Effector CD8-positive, alpha-beta T cell (primary cell): ENCODE measurements around the gene N4BP2L2.

Experiments
- DNase-seq: peaks from one replicate; lab custom pipeline; 2025; lab: John Stamatoyannopoulos, UW

N4BP2L2 gene

DNA sequence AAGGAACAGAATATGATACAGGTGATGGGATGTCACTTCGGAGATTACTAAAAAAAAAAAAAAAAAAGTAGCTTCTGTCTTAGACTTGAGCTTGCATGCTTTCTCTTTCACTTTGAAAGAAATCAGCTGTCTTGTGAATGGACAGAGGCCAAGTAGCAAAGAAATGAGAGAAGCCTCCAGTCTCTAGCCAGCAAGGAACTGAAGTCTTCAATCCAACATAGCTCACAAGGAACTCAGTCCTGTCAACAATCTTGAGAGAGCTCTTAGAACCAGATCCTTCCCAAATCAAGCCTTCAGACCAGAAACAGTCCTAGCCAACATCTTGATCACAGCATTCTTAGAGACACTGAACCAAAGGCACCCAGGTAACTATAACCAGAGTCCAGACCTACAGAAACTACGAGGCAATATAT, 7.7 kb downstream of the N4BP2L2 start:
- DNase-seq = no peak

DNA sequence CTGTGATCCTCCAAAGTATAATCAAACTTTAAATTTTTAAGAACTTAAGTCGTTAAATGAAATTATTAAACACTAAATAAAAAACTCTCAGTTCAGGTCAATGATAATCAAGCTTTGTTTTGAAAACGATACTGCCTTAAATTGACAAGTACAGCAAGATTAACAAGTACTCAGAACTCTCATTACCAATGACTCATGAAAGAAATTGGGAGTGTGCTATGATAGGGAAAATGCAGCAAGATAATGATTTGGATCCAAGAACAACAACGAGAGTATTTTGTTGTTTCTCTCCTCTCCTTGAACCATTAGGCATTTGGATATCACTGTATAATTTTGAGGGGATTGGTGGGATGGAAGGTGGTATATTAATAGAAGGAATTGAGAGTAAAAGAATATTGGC, 10.2 kb downstream of the N4BP2L2 start:
- no peak for DNase-seq

DNA sequence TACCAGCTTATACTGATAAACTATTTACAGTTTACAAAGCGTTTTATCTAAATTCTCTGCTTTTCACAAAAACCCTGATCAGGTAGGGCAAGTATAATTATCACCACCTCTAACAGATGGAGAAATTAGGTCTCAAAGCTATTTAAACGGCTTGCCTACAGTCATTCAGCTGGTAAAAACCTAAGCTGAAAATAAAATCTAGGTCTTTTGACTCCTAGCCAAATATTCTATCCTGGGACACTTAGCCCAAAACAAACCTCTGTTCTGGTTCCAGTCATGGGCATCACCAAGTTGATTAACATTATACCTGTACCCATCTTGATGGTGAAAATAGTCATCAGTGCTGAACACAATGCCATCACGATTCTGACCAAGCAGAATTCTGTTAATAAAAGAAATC, 11.4 kb downstream of the N4BP2L2 start:
- DNase-seq = no peak

DNA sequence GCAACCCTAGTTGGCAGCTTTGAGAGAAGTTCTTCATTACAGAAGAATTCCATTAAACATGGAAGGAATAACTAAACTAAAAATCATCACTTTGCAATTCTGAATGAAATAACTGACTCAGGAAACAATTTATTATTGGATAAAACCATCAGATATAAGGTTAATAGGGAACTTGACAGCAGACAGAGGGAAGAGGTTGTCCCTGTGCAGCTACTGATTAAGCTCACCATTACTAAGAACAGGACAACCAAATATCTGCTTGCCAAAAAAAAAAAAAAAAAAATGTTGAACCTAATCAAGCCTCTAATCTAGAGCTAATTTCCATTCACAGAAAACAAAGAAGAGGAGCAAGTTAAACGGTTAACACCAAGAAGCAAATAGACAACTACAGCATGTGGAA, 12.8 kb downstream of the N4BP2L2 start:
- DNase-seq = no peak

DNA sequence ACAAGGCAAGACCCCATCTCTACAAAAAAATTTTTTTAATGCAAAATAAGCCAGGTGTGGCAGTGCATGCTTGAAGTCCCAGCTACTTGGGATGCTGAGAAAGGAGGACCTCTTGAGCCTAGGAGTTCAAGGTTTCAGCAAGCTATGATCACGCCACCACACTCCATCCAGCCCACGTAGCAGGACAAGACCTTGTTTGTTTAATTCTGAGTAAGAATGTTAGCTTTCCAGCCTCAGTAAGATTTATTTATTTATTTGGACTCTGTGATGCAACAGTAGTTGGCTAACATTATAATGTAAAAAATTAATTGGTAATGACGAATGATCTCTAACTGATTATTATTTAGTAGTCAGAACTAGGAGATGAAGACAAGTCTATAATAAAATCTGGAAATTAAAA, 23.3 kb downstream of the N4BP2L2 start:
- DNase-seq = no peak

DNA sequence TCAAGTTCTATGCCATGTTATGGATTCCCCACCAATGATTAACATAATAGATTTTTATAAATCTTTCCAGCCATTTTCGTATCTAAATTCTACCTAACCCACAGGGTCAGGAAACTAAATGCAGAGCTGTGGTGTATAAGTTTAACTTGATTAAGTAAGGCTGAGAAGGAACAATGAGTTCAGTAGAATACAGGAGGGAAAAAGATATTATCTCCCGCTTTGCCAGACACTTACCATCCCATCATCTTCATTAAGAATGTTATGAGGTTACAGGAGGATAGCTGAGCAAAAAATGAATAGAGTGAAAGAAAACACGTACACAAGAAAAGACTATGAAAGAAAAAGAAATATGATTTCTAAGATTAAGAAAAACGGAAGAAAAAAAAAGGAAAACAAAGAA, 27.1 kb downstream of the N4BP2L2 start:
- DNase-seq = no peak

DNA sequence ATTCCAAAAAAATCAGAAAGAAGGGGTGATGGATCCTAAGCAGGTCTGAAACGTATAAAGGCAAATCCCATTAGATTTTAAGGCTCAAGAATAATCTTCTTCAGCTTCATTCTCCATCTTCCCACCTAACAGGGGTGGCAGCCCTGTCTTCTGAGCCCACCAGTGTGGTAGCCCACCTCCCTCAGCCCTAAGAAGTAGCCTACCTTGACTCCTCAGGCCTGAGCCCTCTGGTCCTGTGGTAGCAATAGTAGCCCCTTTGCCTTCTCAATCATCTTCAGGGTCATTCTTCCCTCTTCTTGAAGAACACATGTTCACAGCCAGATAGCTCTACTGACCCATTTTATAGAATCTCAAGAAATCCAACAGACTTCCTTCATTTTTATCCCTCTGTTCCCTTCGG, 33.7 kb downstream of the N4BP2L2 start:
- no peak for DNase-seq

DNA sequence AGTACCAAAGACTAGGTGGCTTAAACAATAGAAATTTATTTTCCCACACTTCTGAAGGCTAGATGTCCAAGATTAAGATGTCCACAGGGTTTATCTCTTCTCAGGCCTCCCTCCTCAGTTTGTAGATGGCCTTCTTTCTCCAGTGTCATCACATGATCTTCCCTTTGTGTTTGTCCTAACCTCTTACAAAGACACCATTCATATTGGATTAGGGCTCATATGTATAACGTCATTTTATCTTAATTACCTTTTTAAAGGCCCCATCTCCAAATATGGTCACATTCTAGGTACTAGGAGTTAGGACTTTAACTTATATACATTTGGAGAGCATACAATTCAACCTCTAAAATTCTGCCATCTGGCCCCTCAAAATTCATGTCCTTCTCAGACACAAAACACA, 34.3 kb downstream of the N4BP2L2 start:
- no peak for DNase-seq

DNA sequence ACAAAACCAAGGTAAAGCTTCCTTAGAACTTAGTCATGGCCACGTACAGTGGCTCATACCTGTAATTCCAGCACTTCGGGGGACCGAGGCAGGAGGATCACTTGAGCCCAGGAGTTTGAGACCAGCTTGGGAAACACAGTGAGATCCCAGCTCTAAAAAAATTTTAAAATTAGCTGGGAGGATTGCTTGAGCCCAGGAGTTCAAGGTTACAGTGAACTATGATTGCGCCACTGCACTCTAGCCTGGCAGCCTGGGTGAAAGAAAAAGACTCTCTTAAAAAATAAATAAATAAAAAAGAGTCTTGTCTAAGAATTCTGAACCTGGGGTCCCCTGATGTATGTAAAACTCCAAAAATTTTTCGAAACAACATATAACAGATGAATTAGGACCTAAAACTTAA, 34.9 kb downstream of the N4BP2L2 start:
- no peak for DNase-seq

DNA sequence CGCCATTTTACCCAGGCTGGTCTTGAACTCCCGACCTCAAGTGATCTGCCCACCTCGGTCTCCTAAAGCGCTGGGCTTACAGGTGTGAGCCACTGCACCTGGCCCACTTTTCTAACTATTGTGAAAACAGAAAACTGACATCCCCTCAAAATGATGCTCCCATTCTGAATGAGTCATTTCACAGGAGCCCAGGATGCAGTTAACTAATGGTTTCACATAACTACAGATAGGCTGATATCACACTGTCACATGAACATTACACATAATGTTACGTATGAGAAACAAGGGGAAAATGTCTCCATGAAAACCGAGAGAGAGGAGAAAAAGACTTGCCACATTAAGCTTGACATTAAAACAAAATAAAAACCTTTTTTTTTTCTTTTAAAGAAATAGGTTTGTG, 37.5 kb downstream of the N4BP2L2 start:
- DNase-seq = no peak

DNA sequence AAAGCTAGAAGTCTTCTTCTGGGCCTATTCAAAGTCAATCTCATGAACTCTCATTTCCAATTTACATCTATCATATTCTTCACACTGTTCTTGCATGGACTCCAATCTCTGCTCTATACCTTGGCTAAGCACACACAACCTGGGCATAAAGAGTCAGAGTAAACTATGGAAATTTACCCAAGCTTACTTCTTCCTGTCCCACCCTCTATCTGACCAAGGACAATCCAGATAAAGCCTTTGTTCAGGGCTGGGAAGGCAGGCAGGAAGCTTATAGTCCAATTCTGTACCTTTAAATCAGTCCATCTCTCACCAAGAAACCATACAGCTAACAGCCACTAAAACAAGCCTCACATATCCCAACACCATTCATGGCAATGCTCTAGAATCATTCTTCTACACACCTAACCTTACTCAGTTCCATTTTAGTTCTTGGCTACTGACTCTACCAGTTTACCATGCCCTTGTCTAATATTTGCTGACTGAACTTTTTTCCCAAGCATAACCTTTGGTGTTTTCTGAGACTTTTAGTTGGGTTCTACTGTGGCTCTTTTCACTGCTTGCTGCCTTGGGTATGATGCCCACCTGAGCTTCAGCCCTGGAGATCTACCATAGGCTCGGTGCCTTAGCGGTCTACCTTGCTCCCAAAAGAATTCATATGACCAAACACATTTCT, 38.9 kb downstream of the N4BP2L2 start:
- DNase-seq = no peak

DNA sequence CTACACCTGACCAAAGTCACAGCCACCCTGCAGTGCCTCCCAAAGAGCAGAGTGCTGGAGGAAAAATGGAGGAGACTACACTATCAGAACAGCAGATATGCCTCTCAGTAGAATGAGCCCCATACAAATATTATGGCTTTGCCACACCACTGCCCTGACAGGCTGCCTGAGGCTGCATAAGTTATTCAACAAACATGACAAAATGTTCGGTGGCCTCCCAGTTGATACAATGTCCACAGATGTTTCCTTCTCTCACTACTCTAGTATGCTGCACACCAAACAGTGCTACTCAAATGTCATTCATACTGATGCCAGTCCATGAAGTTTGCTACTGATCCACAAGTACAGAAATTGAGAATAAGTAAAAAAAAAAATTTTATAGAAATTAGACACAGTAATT, 41.0 kb downstream of the N4BP2L2 start:
- DNase-seq = no peak

DNA sequence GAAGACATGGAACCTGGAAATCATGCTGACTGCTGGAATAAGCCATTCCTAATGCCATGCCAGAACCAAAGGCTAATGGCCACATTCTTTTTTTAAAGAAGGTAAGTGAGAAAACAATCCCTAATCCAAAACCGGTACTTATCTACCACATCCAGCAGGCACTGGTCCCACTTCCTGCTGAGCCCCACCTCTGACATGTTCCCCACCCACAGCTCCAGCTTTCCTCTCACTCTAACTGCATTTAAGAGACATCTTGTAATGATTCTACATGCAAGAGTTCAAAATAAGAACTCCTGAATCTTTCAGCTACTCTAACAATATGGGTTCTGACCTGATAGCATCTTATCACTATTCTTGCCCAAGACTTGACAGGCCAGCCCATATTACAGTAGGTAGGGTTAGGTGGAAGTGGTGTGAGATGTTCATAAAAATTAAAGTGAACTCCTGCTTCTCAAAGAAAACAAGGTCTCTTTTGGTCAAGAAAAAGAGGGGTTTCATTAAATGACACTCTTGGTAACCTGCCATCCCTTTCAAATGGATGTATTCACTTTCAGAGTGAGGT, 41.9 kb downstream of the N4BP2L2 start:
- DNase-seq = no peak

DNA sequence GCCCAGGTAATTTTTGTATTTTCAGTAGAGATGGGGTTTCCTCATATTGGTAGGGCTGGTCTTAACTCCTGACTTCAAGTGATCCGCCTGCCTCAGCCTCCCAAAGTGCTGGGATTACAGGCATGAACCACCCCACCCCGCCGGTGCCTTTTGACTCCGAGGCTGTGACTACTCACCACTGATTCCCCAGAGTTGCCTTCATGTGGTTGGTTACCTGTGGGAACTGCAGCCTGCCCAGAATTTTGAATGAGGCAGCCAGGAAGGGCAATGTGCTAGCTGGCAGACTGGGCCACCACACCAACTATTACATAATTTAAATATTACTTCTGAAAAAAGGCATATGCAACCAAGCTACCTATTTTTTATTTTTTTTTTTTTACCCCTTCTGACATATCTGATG, 42.8 kb downstream of the N4BP2L2 start:
- no peak for DNase-seq

DNA sequence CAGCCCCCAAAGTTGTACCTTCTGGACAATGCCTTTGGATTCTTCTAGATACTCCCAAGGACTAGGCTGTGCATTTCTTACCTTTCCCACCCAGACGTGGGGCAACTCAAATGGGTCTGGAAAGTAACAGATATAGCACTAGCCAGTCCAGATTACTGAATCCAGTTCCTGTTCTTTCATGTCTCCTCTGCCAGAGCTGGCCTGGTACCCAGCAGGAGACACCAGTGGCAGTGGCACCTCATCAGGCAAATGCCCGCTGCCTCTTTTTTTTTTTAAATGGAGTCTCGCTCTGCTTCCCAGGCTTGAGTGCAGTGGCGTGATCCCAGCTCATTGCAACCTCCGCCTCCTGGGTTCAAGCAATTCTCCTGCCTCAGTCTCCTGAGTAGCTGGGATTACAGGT, 43.2 kb downstream of the N4BP2L2 start:
- no peak for DNase-seq

DNA sequence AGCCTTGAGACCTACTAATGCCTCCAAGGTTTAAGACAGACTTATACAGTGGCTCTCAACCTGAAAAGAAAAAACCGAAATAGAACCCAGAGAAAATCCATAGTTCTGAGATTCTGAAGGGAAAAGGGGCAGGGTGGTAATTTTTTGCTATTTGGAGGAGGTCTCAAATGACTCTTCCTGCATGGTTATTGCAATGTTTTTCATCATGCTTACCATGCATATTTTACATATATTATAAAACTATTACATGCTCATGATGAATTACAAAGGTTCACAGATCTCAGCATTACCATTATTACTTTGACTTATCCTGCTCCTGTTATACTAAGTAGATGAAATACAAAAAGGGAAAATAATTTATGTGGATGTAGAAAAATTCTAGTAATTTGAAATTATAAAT, 47.6 kb downstream of the N4BP2L2 start:
- DNase-seq = no peak

DNA sequence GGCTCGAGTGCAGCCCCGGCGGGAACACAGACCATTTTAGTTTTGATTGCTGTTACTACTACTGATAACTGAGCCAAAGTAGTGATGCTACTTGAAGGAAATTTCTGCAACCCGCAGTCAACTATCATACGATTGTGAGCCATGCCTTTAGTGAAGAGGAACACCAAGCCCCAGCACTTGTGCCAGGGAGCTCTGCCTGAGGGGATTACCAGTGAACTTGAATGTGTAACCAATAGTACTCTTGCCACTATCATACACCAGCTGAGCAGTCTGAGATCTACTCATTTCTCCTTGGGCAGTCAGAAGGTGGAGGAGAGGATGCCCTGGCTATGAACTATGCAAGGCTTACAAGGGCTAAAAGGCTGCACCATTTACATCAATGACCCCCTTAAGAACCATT, 61.7 kb downstream of the N4BP2L2 start:
- DNase-seq = no peak

DNA sequence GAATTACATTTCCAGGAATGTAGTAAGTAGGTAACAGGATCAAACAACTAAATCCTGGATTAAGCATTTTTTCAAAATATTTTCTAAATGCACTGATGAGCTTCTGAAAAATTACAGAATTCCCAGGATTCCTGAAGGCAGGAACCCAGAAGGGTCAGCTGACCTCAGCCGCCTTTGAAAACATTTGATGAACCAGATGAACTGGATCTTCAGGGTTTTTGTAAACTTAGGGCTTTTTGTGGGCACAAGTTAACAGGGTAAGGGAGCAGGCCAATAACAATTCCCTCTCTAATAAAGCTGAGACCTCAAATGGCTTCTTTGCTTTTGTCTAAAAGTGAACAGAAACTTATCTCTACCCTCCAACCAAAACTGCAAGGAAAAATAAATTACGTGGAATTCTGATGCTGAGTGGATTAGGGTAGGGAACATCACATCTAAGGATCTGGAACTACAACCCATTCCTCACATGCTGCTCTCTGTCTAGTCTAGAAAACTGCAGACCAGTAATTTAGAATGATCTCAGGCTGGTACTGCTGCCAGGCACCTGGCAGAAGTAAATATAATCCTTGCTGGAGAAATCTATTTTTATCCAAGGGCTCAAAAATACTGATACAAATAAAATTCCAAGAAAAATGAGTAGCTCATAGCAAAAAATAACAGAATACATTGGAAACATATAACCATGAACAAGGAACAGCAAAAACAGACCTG, 62.4 kb downstream of the N4BP2L2 start:
- no peak for DNase-seq

DNA sequence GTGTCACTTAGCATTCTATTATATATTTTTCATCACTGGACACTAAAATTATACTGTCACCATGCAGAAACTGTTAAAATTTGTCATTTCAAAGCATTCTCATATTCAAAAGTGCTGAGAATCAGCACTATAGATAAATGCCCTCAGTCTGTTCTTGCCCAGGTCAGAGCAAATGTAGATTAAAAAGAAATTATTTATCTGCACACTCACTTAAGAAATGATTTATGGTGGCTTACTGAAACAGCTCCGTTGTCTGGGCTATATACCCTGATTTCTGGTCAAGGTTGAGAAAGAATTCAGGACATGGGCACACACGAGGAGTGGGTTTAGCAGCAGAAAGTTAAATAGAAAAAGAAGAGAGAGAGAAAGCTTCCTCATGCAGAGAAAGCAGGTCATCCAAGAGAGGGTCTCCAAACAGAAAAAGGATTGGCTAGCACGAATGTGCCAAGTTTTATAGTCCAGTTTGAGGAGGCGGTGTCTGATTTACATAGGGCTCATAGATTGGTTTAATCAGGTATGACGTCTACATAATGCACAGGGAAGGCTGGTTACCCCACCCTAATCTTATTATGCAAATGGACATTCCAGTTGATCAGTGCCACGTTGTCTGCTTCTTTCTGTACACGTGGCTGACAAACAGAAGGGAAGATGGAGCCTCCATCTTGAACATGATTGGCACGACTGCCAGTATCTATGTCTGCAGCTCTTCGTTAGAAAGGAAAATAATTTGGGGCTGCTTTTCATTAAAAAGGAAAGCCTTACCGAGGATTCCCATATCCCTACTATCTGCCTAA, 63.4 kb downstream of the N4BP2L2 start:
- no peak for DNase-seq

DNA sequence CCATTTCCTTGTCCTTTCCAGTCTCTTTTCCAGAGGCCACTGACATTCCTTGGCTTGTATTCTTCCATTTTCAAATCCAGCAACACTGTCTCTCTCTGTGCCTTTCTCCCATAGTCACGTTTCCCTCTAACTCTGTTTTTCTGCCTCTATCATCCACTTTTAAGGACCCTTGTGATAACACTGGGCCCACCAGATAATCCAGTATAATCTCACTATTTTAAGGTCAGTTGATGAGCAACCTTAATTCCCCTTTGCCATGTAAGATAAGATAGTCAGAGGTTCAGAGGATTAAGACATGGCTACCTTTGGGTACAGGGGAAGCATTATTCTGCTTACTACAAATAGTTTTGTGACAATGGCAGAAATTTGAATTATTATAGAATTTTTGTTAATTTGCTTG, 64.9 kb downstream of the N4BP2L2 start:
- no peak for DNase-seq

DNA sequence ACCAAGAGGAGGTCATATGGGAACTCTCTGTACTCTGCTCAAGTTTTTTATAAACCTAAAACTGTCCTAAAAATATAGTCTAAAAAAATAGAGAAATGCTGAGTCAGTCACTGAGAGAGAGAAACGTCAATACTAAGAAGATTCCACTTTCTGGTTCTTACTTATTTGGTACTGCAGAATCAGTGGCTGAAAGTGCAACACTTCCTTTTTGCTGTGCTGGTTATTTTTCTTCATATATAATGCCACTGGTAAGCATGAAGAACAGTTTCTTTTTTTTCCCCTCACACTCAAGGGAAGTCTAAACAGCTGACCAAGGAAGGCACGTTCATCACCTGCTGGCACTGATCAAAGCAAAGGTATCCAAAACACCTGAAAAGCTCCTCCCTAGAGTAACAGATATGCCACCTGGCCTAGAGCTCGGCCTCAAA, 66.4 kb downstream of the N4BP2L2 start:
- DNase-seq = no peak

DNA sequence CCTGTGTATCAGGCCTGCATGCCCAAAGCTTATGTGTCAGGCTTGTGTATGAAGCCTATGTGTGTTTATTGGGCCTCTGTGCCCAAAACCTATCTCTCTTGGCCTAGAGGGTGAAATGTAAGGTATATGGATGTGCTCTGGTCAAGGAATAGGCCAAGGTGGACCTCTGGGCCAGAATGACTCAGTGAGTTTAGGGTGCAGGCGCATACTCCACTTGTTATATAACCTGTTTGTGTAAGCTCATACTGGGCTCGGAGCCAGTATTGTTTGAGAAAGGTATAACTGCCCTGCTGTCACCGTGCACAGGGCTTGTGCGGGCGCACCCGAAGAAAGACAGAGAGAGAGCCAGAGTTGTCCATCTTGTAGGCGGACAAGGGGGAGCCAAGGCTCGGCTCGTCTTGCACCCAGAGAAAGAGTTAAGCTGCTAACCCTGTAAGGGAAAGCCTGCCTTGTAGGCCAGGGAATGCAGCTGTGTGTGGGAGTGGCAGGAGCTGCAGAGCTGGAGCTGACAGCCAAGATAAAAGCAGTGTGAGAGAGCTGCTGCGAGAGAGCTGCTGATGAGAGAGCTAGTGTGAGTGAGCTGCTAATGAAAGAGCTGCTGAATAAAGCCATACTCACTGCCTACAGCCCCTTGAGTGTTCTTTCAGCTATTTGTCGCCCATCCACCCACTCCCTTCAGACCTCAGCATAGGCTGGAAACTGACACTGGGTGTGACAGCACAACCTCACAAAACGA, 67.2 kb downstream of the N4BP2L2 start:
- DNase-seq = no peak
